ENCODE data around the gene STAB2.

GRCh38 chr12:103793512-103794045 is 206.5 kb downstream of the STAB2 start:
- no peak for TF ChIP-seq CTCF (IDR thresholded peaks at IDR 0.05)
- TF ChIP-seq POLR2A (IDR thresholded peaks at IDR 0.05) = no peak

Data from gastroesophageal sphincter (tissue), 3 donors.